ENCODE data around the gene PAM. TPM values are rescaled to one million over a fixed set of nuclear protein-coding genes. Genes with fewer than 3 reads are reported as not detected.

Gene PAM
- total and polyA plus RNA-seq, 2 of the 13 experiments (the other 11 are each of a cell fraction or from before 2014, with no cell fraction given): 20.2 to 79.1 TPM

GRCh38 chr5:102754767-102755431 is at the start of gene PAM (continued):
- TF ChIP-seq, protein P1, sequence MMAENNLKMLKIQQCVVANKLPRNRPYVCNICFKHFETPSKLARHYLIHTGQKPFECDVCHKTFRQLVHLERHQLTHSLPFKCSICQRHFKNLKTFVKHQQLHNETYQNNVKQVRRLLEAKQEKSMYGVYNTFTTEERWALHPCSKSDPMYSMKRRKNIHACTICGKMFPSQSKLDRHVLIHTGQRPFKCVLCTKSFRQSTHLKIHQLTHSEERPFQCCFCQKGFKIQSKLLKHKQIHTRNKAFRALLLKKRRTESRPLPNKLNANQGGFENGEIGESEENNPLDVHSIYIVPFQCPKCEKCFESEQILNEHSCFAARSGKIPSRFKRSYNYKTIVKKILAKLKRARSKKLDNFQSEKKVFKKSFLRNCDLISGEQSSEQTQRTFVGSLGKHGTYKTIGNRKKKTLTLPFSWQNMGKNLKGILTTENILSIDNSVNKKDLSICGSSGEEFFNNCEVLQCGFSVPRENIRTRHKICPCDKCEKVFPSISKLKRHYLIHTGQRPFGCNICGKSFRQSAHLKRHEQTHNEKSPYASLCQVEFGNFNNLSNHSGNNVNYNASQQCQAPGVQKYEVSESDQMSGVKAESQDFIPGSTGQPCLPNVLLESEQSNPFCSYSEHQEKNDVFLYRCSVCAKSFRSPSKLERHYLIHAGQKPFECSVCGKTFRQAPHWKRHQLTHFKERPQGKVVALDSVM (CRISPR knock-in tag; IDR thresholded peaks at IDR 0.05): peak; percentile 59; the same call in 1 of the 2 replicates
- TF ChIP-seq NR2F2 (IDR thresholded peaks at IDR 0.05; ENCODE audit: borderline replicate concordance, low read depth) (no peak), CEBPZ (IDR thresholded peaks at IDR 0.05; ENCODE audit: low read length) (no peak), ZNF331 (CRISPR knock-in tag; IDR thresholded peaks at IDR 0.05) (0 out of 2 replicates have a peak, but pooled peaks have one; percentile 29), DNMT3B (CRISPR knock-in tag; conservative IDR thresholded peaks at IDR 0.05) (no peak), WIZ (CRISPR knock-in tag; IDR thresholded peaks at IDR 0.05) (0 out of 2 replicates have a peak, but pooled peaks have one; percentile 19), ELF3 (CRISPR knock-in tag; IDR thresholded peaks at IDR 0.05) (no peak), HMGXB4 (CRISPR knock-in tag; IDR thresholded peaks at IDR 0.05; ENCODE audit: borderline replicate concordance in 1 of 2, low read depth in 1 of 2) (peak; percentile 35 to 63; a peak in 1 of 4 replicates), ARID2 (CRISPR knock-in tag; IDR thresholded peaks at IDR 0.05; ENCODE audit: borderline replicate concordance) (no peak), MYNN (CRISPR knock-in tag; IDR thresholded peaks at IDR 0.05; ENCODE audit: low read depth) (no peak), ZKSCAN1 (IDR thresholded peaks at IDR 0.05; ENCODE audit: low read length) (no peak)
- TF ChIP-seq, protein P2, sequence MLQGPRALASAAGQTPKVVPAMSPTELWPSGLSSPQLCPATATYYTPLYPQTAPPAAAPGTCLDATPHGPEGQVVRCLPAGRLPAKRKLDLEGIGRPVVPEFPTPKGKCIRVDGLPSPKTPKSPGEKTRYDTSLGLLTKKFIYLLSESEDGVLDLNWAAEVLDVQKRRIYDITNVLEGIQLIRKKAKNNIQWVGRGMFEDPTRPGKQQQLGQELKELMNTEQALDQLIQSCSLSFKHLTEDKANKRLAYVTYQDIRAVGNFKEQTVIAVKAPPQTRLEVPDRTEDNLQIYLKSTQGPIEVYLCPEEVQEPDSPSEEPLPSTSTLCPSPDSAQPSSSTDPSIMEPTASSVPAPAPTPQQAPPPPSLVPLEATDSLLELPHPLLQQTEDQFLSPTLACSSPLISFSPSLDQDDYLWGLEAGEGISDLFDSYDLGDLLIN (CRISPR knock-in tag; IDR thresholded peaks at IDR 0.05; ENCODE audit: borderline replicate concordance): no peak
- TF ChIP-seq, protein P3, sequence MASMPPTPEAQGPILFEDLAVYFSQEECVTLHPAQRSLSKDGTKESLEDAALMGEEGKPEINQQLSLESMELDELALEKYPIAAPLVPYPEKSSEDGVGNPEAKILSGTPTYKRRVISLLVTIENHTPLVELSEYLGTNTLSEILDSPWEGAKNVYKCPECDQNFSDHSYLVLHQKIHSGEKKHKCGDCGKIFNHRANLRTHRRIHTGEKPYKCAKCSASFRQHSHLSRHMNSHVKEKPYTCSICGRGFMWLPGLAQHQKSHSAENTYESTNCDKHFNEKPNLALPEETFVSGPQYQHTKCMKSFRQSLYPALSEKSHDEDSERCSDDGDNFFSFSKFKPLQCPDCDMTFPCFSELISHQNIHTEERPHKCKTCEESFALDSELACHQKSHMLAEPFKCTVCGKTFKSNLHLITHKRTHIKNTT (CRISPR knock-in tag; IDR thresholded peaks at IDR 0.05): no peak
- TF ChIP-seq, protein P4, sequence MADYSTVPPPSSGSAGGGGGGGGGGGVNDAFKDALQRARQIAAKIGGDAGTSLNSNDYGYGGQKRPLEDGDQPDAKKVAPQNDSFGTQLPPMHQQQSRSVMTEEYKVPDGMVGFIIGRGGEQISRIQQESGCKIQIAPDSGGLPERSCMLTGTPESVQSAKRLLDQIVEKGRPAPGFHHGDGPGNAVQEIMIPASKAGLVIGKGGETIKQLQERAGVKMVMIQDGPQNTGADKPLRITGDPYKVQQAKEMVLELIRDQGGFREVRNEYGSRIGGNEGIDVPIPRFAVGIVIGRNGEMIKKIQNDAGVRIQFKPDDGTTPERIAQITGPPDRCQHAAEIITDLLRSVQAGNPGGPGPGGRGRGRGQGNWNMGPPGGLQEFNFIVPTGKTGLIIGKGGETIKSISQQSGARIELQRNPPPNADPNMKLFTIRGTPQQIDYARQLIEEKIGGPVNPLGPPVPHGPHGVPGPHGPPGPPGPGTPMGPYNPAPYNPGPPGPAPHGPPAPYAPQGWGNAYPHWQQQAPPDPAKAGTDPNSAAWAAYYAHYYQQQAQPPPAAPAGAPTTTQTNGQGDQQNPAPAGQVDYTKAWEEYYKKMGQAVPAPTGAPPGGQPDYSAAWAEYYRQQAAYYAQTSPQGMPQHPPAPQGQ (CRISPR knock-in tag; IDR thresholded peaks at IDR 0.05; ENCODE audit: borderline replicate concordance): no peak
- TF ChIP-seq, protein P5, sequence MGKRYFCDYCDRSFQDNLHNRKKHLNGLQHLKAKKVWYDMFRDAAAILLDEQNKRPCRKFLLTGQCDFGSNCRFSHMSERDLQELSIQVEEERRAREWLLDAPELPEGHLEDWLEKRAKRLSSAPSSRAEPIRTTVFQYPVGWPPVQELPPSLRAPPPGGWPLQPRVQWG (CRISPR knock-in tag; IDR thresholded peaks at IDR 0.05; ENCODE audit: borderline replicate concordance, low read depth): no peak
